ENCODE data around the gene ABCA5.

The ABCA5 gene

DNA sequence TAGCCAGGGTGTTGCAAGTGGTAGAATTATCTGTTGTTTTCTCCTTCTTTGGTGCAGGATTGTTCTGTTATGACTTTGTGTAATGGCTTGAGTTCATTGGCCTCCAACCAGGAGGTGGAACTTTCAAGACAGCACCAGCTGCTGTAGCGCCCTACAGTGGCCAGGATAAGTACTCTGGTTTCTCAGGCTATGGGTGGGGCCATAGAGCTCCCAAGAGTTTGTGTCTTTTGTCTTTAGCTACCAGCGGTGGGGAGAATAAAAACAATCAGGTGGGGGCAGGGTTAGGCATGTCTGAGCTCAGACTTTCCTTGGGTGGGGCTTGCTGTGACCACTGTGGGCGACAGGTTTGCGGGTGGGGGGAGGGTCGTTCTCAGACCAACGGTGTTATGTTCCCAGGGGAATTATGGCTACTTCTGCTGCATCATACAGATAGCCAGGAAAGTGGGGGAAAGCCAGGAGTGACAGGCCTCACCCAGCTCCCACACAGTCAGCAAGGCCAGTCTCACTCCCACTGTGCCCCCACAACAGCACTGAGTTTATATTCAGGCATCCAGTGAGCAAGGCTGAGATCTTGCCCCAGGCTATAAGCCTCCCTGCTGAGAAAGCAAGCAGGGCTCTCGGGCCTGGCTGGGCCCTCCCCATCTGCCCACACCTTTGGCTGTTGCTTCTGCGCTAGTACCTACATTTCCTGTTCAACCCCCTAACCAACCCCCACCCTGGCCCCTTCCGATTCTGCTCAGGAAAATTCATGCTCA is 113.7 kb downstream of the ABCA5 start:
- no peak for TF ChIP-seq EGR1 (IDR thresholded peaks at IDR 0.05)
- TF ChIP-seq RAD21 (IDR thresholded peaks at IDR 0.05; ENCODE audit: low read depth) = peak; percentile 8; the same call in 1 of the 2 replicates
- TF ChIP-seq NFIC (IDR thresholded peaks at IDR 0.05) = no peak

DNA sequence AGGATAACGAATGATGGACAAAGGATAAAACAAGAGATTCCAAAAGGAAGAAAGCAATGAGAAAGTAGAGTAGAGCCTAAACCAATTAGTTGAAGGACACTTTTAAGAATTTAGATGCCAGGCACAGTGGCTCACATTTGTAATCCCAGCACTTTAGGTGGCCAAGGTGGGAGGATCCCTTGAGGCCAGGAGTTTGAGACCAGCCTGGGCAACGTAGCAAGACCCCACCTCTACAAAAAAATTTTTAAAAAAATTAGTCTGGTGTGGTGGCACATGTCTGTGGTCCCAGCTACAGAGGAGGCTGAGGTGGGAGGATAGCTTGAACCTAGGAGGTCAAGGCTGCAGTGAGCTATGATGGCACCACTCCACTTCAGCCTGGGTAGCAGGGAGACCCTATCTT is 118.3 kb downstream of the ABCA5 start:
- TF ChIP-seq CREB1 (IDR thresholded peaks at IDR 0.05; ENCODE audit: low read depth) = no peak
- no peak for TF ChIP-seq ZBTB7A (IDR thresholded peaks at IDR 0.05; ENCODE audit: low read depth)
- no peak for TF ChIP-seq NFIC (IDR thresholded peaks at IDR 0.05)
- TF ChIP-seq, protein P1, sequence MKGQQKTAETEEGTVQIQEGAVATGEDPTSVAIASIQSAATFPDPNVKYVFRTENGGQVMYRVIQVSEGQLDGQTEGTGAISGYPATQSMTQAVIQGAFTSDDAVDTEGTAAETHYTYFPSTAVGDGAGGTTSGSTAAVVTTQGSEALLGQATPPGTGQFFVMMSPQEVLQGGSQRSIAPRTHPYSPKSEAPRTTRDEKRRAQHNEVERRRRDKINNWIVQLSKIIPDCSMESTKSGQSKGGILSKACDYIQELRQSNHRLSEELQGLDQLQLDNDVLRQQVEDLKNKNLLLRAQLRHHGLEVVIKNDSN (IDR thresholded peaks at IDR 0.05) = no peak
- TF ChIP-seq TAF1 (IDR thresholded peaks at IDR 0.05; ENCODE audit: low read depth) = no peak
- TF ChIP-seq, protein P2, sequence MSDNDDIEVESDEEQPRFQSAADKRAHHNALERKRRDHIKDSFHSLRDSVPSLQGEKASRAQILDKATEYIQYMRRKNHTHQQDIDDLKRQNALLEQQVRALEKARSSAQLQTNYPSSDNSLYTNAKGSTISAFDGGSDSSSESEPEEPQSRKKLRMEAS (IDR thresholded peaks at IDR 0.05) = no peak
- TF ChIP-seq TEAD4 (IDR thresholded peaks at IDR 0.05) = no peak
- TF ChIP-seq CEBPB (IDR thresholded peaks at IDR 0.05) = no peak
- no peak for TF ChIP-seq EP300 (IDR thresholded peaks at IDR 0.05; ENCODE audit: borderline replicate concordance)
- TF ChIP-seq EGR1 (IDR thresholded peaks at IDR 0.05) = no peak

DNA sequence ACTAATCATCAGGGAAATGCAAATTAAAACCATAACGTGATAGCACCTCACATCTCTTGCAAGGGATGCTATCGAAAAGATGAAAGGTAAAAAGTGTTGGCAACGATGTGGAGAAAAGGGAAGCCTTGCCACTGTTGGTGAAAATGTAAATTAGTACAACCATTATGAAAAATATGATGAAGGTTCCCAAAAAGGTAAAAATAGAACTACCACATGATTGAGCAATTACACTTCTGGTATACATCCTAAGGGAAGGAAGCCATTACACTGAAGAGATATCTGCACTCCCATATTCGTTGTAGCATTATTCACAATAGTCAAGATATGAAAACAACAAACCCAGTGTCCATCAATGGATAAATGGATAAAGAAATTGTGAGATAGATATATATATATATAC is 119.8 kb downstream of the ABCA5 start:
- TF ChIP-seq TAF1 (IDR thresholded peaks at IDR 0.05; ENCODE audit: low read depth) = no peak
- TF ChIP-seq, protein P2 (IDR thresholded peaks at IDR 0.05) = no peak
- TF ChIP-seq EGR1 (IDR thresholded peaks at IDR 0.05) = no peak
- no peak for TF ChIP-seq TEAD4 (IDR thresholded peaks at IDR 0.05)
- TF ChIP-seq YY1 (IDR thresholded peaks at IDR 0.05; ENCODE audit: low read depth) = no peak
- no peak for TF ChIP-seq TCF12 (IDR thresholded peaks at IDR 0.05; ENCODE audit: low read depth)
- TF ChIP-seq, protein P3, sequence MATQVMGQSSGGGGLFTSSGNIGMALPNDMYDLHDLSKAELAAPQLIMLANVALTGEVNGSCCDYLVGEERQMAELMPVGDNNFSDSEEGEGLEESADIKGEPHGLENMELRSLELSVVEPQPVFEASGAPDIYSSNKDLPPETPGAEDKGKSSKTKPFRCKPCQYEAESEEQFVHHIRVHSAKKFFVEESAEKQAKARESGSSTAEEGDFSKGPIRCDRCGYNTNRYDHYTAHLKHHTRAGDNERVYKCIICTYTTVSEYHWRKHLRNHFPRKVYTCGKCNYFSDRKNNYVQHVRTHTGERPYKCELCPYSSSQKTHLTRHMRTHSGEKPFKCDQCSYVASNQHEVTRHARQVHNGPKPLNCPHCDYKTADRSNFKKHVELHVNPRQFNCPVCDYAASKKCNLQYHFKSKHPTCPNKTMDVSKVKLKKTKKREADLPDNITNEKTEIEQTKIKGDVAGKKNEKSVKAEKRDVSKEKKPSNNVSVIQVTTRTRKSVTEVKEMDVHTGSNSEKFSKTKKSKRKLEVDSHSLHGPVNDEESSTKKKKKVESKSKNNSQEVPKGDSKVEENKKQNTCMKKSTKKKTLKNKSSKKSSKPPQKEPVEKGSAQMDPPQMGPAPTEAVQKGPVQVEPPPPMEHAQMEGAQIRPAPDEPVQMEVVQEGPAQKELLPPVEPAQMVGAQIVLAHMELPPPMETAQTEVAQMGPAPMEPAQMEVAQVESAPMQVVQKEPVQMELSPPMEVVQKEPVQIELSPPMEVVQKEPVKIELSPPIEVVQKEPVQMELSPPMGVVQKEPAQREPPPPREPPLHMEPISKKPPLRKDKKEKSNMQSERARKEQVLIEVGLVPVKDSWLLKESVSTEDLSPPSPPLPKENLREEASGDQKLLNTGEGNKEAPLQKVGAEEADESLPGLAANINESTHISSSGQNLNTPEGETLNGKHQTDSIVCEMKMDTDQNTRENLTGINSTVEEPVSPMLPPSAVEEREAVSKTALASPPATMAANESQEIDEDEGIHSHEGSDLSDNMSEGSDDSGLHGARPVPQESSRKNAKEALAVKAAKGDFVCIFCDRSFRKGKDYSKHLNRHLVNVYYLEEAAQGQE (IDR thresholded peaks at IDR 0.05; ENCODE audit: low read depth) = no peak
- TF ChIP-seq CEBPB (IDR thresholded peaks at IDR 0.05) = no peak
- TF ChIP-seq EP300 (IDR thresholded peaks at IDR 0.05; ENCODE audit: borderline replicate concordance) = no peak
- TF ChIP-seq RAD21 (IDR thresholded peaks at IDR 0.05; ENCODE audit: low read depth) = no peak
- no peak for TF ChIP-seq FOXM1 (IDR thresholded peaks at IDR 0.05; ENCODE audit: borderline replicate concordance, low read depth)
- no peak for TF ChIP-seq CREB1 (IDR thresholded peaks at IDR 0.05; ENCODE audit: low read depth)
- TF ChIP-seq NFIC (IDR thresholded peaks at IDR 0.05) = no peak
- TF ChIP-seq, protein P1 (IDR thresholded peaks at IDR 0.05) = no peak
- TF ChIP-seq ZBTB7A (IDR thresholded peaks at IDR 0.05; ENCODE audit: low read depth) = no peak

DNA sequence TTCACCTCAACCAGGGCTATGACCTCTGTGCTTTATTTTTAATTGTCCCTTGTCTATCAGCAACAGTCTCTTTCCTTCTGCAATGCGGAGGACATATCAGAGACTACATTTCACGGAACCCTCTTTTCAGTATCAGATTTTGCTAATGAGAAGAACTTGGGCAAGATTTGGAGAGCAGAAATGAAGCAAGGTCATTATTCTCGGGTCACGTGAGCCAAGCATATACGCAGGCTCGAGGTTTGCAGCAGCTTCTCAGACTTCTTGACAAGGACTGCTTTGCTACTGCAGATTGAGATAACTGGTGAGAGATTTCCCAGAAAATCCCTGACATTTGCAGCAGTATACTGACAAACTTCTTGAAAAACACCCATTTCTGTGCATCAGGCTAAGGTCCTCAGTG is 128.7 kb downstream of the ABCA5 start:
- TF ChIP-seq EP300 (IDR thresholded peaks at IDR 0.05; ENCODE audit: borderline replicate concordance) (no peak), TAF1 (IDR thresholded peaks at IDR 0.05; ENCODE audit: low read depth) (no peak), EGR1 (IDR thresholded peaks at IDR 0.05) (no peak), TCF12 (IDR thresholded peaks at IDR 0.05; ENCODE audit: low read depth) (no peak), FOXM1 (IDR thresholded peaks at IDR 0.05; ENCODE audit: borderline replicate concordance, low read depth) (no peak), CEBPB (IDR thresholded peaks at IDR 0.05) (no peak)
- TF ChIP-seq, protein P3 (IDR thresholded peaks at IDR 0.05; ENCODE audit: low read depth) = no peak
- TF ChIP-seq, protein P1 (IDR thresholded peaks at IDR 0.05) = no peak
